ENCODE data around the gene MSANTD1.

DNA sequence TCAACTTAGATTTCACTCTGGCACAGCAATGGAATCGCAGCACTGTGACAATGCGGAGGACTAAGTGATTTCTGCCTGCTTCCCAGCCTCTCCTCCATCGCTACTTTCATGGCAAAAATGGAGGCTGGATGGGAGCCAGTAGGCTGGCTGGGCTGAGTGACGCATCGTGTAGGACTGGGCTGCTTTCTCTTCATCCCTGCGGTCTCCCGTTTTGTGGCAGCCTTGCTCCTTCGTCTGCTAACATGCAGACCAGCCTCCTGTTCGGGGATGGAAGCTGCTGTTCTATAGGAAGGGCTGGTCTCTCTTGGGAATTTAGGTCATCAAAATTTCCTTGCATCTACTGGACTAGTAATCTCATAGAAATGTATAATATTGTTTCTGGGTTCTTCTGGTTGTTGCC lies 28.0 kb downstream of the MSANTD1 start:
- no peak for TF ChIP-seq POLR2AphosphoS5 (IDR thresholded peaks at IDR 0.05; ENCODE audit: low read depth, low read length)
- TF ChIP-seq POLR2A (IDR thresholded peaks at IDR 0.05; ENCODE audit: low read depth, low read length): no peak
- TF ChIP-seq POU2F2 (IDR thresholded peaks at IDR 0.05; ENCODE audit: low read depth, low read length): no peak
- TF ChIP-seq SPI1 (IDR thresholded peaks at IDR 0.05; ENCODE audit: low read depth, low read length): no peak
- no peak for TF ChIP-seq TAF1 (IDR thresholded peaks at IDR 0.05; ENCODE audit: low read depth, low read length)
